GM10248 (cell line): ENCODE results near the gene GALNS.
"Not testable (repeated sequence)": the region's sequence is repeated elsewhere in the genome, so short reads cannot be mapped to it uniquely, and the experiment has no call there.

ENCODE experiments used
- CTCF ChIA-PET: fragments of 300-600 bp; sonication (Branson Sonifier 250); formaldehyde crosslinking; extraction: SDS; loops from one replicate; lab custom pipeline; 2021; ENCODE audit warnings: antibody characterized with exemption; lab: Yijun Ruan, JAX
- POLR2A ChIA-PET: fragments of 350-650 bp; sonication (Branson Sonifier 250); formaldehyde crosslinking; extraction: SDS; loops from one replicate; lab custom pipeline; 2020; ENCODE audit warnings: antibody characterized with exemption; lab: Yijun Ruan, JAX
- DNase-seq: peaks from one replicate; pipeline ENCODE4 v3.0.0; 2012; ENCODE audit errors: extremely low spot score
- CTCF ChIP-seq: IDR thresholded peaks from 2 replicates; pipeline ENCODE4 v1.5.1; 2012; ENCODE audit warnings: mild to moderate bottlenecking, low read depth; ENCODE audit errors: extremely low read depth, missing control alignments, control extremely low read depth

The GALNS gene

GRCh38 chr16:88775825-88776224, 80.9 kb downstream of the GALNS start:
- ChIA-PET POLR2A (no interaction called here), CTCF (interaction anchor here (0.8 to 1.5 kb wide), 3 partner anchors 33 to 40 kb away, joined by 3 to 4 read pairs (median 3); no protein-coding TSS in a partner anchor)
- TF ChIP-seq CTCF, result no peak
- no peak for DNase-seq

GRCh38 chr16:88774544-88775393, 82.0 kb downstream of the GALNS start:
- no peak for TF ChIP-seq CTCF
- ChIA-PET POLR2A (interaction anchor here (0.6 kb wide), 1 partner anchor 15 kb away, joined by 4 read pairs; no protein-coding TSS in a partner anchor), CTCF (interaction anchor here (1.0 to 1.7 kb wide), 3 partner anchors 37 to 39 kb away, joined by 3 to 10 read pairs (median 4); no protein-coding TSS in a partner anchor)
- DNase-seq, result no peak

GRCh38 chr16:88773812-88774291, 82.9 kb downstream of the GALNS start:
- TF ChIP-seq CTCF, result no peak
- ChIA-PET CTCF (interaction anchor here (1.7 to 1.9 kb wide), 2 partner anchors 30 to 36 kb away, joined by 4 to 10 read pairs; no protein-coding TSS in a partner anchor), POLR2A (interaction anchor here (1.2 kb wide), 1 partner anchor 11 kb away, joined by 5 read pairs; the partner anchor contains the start of gene PIEZO1)

GRCh38 chr16:88772871-88773811, 83.6 kb downstream of the GALNS start:
- TF ChIP-seq CTCF, result no peak
- no peak for DNase-seq
- ChIA-PET CTCF (interaction anchor here (0.9 to 2.6 kb wide), 5 partner anchors 11 to 36 kb away, joined by 3 to 14 read pairs (median 6); no protein-coding TSS in a partner anchor), POLR2A (interaction anchor here (1.2 kb wide), 1 partner anchor 12 kb away, joined by 5 read pairs; the partner anchor contains the start of gene PIEZO1)

More at GRCh38 chr16:88773812-88774291, 82.9 kb downstream of the GALNS start:
- no peak for DNase-seq

GRCh38 chr16:88771781-88772180, 85.0 kb downstream of the GALNS start:
- DNase-seq, POLR2A ChIA-PET: not testable (repeated sequence)
- CTCF ChIA-PET, result interaction anchor here (0.7 to 2.6 kb wide), 3 partner anchors 9 to 35 kb away, joined by 3 to 14 read pairs (median 6); no protein-coding TSS in a partner anchor

GRCh38 chr16:88771294-88771772, 85.4 kb downstream of the GALNS start:
- no peak for TF ChIP-seq CTCF
- no peak for DNase-seq
- POLR2A ChIA-PET, result no interaction called here
- CTCF ChIA-PET, result interaction anchor here (0.7 to 2.6 kb wide), 4 partner anchors 10 to 34 kb away, joined by 3 to 14 read pairs (median 6); no protein-coding TSS in a partner anchor
